Cerebellar cortex (tissue), 1 donor: ENCODE data around the gene BOK.

Experiments
- DNase-seq: peaks from one replicate; pipeline ENCODE4 v3.0.0-alpha.2; 2015; ENCODE audit warnings: low spot score

Gene BOK

DNA sequence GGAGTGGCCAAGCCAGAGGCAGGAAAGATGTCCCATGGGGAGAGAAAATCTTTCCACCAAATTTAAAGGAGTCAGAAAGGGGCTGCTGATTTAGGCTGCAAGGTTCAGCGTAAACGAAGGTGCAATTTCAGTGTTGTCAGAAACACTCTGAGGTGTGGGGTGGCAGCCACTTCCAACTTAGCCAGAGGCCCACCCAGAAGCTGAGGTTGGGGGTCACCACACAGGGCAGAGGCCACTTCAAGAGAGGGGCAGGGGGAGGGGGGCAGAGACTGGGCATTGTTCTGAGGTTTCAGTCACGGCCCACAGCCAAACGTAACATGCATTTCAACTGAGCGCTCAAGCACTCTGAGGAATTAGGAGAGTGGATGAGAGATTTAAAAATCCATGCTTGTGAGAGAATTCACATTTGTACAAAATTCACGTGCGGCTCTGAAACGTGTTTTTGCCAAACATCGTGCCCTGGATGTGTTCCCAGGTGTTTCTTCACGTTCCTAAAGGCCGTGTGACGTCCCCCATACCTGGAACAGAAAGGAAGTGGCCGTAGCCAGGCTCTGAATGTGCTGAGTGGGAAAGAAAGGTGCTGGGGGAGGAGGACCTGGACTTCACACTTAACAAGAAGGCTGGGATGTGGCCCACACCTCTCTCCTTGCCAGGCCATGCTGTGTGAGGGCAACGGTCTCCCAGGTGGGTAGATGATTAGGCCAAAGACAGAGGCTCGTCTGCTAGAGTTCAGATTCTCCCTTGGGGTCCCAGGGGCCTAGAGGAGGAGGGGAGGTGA is 19.5 kb upstream of the BOK start:
- no peak for DNase-seq

DNA sequence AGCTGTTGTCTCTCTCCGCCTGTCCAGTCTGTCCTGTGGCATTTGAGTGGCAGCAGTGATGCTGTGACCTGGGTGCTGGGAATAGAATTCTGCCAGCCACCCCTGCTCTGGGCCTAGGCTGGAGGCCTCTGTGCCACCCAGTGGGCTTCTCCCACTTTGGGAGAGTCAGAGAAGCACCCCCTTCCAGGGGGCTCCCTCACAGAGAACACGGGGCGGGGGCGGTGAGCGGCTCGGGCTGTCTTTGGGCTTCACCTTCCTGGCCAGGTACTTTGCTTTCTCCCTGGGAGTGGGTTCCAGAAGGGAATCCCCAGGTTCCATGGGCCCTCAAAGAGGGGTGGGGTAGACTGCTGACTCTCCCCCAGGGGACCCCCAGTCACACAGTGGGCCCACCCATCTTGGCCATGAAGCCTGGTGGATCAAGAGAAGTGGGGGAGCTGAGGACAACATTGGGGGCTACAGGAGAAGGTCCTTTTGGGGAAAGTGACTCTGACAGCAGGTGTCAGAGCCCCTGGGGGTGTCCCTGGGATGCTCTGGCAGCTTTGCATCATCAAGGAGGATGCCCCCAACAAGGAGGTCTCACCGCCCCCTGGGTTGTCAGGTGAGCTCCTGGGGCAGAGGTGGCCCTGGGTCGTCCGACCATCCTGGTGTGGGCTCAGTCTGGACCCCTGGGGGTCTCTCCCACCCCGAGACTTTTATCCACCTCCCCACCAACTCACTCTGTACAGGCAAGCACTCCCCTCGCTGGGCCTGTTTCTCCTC is 18.8 kb upstream of the BOK start:
- no peak for DNase-seq

DNA sequence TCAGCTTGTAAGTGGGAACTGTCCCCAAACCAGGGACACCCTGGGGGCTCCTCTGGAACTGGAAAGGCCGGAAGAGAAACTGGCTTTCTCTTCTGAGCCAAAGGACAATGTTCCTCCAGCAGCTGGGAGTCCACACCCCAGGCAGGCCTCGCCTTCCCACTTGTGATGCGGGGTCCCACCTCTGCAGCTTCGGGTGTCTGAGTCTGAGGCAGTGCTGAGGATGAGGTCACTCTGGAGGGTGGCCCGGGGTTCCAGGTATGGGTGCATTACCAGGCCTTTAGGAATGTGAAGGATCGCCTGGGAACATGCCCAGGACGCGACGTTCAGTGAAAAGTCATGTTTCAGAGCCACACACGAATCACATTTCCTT is 18.2 kb upstream of the BOK start:
- DNase-seq = no peak

DNA sequence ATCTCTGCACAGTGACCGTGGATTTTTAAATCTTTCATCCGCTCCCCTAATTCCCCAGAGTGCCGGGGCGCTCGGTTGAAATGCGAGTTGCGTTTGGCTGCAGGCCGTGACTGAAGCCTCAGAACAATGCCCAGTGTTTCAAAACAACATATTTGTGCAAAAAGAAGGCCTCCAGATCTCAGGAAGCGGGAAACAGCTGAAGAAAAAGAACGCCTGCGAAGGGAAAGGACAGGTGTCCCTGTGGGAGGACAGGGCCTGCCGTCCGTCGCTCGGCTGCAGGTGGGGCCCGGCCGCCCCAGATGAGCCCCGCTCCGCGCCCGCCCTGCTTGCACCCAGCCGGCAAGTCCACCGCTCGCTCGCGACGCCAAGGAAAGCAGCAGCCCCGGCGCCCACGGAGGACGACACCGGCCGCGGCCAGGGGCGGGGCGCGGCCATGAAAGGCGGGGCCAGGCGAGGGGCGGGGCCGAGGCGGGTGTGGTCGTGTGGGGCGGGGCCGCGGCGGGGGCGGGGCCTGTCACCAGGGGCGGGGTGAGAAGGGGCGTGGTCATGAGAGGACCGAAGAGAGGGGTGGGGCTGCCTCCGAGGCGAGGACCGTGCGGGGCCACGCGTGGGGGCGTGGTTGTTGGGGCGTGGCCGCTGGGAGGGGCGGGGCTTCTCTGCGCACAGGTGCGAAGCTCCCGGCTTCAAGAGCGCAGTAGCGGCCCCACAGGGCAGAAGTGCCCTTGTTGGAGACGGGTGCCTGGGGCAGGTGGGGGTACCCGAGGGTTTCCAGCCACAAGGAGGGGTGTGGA is 17.6 kb upstream of the BOK start:
- DNase-seq = no peak

DNA sequence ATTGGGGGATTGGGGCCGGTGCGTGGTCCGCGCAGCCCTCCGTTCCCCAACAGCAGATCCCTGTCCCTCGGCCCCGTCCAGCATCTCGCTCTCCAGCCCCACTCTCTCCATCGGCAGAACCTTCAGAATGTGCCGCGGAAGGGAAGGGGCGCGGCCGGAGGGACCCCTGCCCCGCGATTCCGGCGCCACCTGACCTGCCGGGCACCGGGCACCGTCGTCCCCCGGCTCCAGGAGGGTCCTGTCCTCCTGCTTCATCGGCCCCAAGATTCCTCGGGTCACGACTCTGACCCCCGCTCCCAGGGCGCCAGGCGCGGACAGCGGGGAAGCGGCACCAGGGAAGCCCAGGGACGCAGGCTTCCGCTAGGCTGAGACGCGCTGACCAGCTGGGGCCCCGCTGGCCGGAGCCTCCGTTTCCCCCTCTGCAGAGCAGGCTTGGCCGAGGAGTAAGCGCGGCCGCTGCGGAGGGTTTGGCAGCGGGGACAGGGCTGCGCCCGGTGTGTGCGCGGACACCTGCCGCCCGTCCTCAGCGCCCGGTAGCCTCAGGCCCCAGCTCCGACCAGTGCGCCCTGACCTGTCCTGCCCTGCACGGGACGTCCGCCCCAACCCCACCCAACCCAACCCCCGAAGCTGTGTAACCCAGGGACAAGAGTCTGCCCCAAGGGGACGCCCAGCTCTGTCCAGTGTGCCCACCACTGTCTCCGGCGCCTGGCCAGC is 16.8 kb upstream of the BOK start:
- DNase-seq = no peak

DNA sequence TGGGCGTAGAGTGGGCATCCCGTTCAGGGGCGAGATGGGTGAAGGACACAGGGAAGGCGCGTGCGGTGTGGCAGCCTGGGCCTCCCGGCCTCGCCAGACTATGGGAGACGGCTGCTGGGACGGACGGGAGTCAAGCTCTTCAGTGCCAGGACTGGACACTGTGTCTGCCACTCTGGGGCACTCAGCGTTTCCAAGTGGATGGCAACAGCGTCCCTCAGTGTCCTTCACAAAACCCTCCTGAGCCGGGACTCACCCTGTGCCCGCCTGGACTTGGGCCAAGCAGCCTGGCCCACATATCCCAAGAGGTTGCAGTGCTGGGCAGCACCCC is 16.3 kb upstream of the BOK start:
- DNase-seq = no peak

DNA sequence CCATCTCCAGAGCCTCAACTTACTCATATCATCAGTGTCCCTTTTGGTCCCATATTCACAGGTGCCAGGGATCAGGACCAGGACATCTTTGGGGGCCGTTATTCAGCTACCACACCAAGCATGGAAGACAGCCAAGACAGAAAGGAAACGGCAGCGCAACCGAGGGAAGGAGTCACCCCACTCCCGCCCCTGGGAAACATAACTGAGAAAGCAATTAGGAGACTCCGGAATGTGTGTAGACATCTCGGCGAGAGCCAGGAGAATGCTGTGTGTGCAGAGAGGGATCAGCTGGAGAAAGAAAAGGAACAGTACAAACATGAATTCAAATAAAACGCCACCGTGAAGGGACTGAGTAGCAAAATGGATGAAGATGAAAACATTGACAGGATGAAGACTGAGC is 13.4 kb upstream of the BOK start:
- DNase-seq = no peak

DNA sequence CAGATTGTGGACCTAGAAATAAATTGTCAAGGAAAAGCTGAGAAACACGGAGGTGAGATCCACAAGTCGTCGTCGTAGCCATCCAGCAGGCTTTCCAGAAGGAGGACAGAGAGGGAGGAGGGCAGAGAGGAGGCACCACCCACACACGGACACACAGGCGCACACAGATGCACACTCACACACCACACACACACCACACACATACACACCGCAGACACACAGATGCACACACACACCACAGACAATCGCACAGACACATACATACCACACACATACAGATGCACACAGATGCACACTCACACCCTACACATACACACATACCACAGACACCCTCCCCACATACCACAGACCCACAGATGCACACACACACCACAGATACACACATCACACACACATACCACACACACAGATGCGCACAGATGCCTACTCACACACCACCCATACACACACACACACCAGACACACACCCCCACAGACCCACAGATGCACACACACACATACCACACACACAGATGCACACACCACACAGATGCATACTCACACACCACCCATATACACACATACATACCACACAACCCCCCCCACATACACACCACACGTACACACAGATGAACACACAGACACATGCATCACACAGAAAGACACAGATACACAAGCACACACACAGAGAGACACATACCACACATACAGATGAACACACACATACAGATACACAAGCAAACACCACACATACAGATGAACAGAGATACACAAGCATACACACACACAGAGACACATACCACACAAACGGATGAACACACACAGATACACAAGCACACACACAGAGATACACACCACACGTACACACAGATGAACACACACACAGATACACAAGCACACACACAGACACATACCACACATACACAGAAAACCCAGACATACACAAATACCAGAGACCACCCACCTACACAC is 12.7 kb upstream of the BOK start:
- DNase-seq = no peak

DNA sequence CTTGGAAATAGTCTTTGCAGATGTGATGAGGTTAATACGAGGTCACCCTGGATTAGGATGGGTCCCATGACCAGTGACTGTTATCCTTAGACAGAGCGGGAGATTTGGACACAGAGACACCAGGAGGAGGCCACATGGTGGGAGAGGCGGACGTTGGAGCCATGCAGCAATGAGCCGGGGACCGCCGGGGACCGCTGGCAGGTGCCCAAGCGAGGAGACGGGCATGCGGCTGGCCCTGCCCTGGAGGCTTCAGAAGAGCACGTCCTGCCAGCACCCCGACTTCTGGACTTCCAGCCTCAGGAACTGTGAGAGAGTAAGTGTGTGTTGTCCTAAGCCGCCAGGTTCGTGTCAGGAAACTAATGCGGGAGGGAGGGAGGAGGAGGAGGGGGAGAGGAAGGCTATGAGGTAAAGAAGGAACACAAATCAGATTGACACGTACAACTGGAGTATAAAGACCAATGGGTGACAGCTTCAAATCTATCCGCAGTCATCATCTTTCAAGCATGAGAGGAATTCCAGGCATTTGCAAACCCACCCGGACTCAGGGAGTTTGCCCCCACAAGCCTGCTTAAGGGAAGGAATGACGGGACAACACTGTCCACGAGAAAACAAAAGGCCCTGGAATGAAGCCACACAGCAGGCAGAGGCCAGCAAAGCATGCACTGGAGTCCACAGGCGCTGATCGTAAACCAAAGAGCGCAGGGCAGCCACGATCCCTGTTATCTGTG is 11.6 kb upstream of the BOK start:
- DNase-seq = no peak

DNA sequence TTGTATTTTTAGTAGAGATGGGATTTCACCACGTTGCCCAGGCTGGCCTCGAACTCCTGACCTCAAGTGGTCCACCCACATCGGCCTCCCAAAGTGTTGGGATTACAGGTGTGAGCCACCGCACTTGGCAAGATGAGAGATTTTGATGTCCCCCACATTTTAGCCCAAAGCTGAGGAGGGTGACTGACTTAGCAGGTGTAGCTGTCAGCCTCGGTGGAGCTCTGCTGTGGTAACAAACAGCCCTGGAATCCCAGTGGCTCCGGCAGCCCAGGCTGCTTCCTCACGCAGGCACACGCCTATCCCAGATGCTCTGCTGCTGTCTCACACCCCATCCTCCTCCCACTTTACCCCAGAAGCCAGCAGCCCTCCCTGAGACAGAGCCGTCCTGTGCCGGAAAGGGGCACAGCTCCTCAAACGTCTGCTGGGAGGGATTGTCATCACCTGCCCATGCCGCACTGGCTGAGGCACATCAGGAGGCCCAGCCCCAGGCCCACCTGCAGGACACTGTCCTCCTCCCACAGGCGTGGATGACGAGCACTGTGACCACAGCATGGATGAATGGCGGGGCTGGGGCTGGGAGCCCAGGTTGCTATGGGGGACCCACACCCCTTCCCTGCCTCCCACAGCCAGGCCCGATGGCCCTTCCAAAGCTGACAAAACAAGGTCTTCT is 10.6 kb upstream of the BOK start:
- no peak for DNase-seq

DNA sequence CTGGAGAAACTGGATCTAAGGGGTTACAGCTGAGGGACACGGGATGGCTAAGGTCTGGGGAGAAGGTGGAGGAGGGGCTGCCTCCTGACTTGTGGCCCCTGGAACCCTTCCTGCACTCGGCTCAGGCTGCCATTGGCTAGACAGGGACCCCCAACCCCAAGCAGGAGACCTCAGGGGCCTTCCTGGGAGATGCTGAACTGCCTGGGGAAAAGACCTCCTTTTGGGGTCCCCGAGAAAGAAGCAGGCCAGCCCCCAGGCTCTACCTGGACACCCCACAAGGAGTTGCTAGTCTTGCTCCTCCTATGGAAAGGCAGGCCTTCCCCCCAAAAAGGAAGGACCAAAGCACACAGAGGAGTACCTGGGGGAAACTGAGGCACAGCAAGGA is 10.1 kb upstream of the BOK start:
- DNase-seq = no peak

DNA sequence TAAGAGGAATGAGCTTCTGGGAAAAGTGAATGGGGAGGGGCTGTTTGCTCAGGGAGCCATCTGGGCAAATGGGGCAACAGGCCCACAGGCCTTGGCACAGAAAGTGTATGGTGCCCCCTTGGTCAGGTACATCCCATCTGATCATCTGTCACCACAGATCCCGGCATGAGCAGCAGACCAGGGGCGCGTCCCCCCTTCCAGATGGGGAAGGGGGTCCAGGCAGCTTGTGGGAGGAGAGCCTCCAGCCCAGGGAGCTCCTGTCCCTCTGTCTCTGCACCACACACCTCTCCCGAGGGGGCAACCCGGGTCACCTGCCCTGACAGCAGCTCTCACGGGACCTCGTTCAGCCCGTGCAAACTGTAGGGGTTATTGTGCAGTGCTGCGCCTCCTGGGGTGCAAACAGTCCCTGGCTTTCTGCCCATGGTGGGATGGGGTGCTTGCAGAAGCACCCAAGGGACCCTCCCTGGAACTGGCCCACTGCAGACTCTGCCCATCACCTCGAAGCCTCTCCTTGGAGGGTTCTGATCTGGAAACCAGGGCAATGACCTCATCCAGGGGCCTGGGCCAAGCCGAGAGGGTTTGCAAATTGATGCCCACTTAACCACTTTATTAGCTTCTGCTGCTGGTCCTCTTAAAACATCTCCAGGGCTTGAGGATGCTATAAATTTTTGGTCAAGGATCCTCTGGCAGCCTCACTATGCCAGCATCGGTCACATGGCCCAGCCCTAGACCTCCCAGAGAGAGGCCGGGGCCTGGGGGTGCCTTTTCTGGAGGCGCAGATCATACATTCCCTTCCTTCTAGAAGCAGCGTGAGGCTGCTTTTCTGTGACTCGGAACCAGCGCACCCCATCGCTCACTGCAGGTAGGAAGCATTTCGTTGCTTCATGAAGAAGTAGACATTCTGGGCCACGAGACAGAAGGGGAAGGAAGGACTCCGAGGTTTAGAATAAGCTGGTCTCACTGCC is 7.6 kb upstream of the BOK start:
- no peak for DNase-seq

DNA sequence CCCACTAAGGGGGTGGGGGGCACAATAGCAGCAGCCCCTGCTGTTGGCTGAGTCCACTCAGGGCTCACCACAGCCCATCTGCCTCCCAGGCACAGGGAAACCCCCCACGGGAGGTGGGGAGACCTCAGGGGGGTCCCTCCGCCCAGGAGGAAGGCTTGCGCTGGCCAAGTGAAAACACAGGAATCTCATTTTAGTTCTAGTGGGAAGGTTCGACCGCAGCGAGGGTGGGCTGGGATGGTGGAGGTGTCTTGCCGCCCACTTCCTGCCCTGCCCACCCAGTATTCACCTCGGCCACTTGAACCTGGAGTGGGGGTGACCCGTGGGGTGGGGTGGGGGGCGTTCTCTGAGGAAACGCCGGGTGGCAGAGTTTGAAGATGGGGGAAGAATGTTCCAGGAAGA is 6.9 kb upstream of the BOK start:
- DNase-seq = no peak

DNA sequence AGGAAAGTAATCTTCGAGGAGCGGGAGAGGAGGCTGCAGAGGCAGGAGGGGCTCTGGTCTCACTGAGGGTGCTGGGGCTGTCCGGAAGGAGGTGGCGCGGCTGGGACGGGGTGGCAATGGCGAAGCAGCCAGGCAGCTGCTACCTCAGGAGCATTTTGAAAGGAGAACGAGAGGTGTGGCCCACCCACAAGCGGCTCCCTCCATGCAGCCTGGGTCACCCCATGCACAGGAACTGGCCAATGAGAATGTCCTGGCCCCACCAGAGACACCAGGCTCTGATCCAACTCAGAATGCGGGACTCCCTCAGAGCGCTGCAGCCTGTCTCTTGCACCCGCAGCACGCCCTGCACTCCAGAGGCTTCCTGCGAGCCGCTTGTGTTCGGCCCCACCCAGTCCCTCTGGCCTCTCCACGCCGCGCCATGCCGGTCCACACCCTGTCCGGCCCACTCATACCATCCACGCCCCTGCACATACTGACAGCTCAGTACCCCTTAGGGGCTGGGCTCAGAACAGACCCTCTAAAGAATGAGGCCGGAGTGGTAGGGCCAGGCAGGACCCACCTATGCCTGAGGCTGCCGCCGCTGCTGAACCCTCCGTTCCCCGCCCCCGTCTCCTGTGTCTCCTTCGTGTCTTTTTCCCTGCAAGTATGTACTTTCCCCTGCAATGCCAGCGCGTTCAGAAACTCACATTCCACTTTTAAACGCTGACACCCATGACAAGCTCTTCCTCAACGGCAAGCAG is 6.4 kb upstream of the BOK start:
- no peak for DNase-seq

DNA sequence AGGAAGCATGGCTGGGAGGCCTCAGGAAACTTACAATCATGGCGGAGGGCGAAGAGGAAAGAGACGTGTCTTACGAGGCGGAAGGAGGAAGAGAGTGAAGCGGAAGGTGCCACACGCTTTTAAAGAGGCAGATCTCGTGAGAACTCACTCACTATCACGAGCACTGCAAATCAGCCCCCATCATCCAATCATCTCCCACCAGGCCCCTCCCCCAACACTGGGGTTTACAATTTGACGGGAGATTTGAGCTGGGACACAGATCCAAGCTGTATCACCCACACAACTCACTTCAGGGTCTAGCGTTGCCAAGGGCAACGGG is 5.1 kb upstream of the BOK start:
- DNase-seq = no peak

DNA sequence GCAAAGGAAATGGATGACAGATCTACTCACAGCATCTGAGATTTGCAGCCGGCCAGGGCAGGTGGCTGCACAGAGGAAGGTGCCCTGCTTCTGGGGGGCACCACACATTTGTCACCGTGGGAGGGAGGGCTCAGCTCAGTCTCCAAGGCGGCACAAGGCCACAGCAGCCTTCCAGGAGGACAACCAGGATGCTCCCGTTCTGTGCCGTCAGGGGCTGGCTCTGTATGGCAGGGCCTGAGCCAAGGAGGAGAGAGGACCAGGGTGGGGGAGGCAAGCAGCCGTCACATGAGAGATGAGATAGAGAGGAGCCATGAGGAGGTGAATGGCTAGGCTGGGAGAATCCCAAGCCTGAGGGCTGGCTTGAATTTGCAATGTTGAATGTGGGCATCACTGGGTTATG is 4.6 kb upstream of the BOK start:
- DNase-seq = no peak

DNA sequence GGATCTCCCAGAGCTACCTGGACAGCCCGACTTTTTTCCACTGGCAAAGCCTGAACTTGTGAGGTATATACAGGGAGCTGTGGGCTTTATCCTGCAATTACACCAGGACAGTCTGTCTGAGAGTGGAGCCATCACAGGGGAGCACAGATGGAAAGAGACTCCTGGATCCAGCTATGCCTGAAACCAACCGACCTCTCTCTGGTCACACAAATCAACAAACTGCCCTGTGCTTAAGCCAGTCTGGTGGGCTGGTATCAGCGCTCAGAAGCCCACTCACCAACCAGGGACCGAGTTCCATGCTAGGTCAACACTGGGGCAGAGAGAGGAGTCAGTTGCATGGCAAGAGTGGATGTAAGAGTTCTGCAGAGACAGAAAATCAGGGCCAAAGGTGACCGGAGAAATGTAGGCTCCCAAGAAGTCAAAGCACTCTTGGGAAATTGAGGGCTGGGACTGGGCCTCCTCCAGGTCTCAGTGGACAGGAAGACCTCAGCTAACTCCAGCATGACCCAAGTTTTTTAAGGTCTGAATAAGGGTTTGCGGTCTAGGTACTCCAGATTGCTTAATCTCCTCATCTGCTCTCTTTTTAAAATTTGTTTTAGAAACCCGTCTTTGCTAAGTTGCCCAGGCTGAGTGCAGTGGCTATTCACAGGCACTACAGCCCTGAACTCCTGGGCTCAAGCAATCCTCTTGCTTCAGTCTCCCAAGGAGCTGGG is 3.8 kb upstream of the BOK start:
- DNase-seq = no peak

DNA sequence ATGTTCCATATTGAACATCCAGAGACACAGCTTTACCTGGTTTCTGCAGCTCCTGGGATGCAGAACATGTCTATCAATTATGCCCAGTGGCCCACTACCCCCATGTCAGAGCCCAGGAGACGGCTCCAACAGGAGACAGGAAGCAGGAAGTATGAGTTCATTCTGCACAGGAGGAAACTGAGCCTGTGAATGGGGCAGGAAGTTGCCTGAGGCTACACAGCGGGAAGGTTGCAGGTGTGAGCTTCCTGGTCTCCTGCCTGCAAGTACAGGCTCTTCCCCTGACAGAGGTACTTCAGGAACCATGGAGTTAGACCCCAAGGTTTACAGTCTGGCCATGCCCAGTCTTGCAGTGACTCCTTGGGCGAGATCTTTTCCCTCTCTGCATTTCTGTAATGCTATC is 2.8 kb upstream of the BOK start:
- no peak for DNase-seq
